ENCODE data around the gene ARHGEF6. TPM values are rescaled to one million over a fixed set of nuclear protein-coding genes. Genes with fewer than 3 reads are reported as not detected.

The ARHGEF6 gene
- total RNA-seq, 1 donor from 2014 or later: 0.31 TPM

GRCh38 chrX:136625246-136625645, 155.5 kb downstream of the ARHGEF6 start:
- Mint-ChIP-seq H3K9me3 (ENCODE audit: low read depth) (peaks cover 21% of the 10 kb centered on the region), H3K36me3 (ENCODE audit: insufficient read depth) (no peaks in the 10 kb centered on the region), H3K27ac (no peak overlapping the region), H3K4me3 (ENCODE audit: low read depth) (no peak overlapping the region), H3K27me3 (no peaks in the 10 kb centered on the region), H3K4me1 (ENCODE audit: low read depth) (no peaks in the 10 kb centered on the region)
- TF ChIP-seq, protein P1, sequence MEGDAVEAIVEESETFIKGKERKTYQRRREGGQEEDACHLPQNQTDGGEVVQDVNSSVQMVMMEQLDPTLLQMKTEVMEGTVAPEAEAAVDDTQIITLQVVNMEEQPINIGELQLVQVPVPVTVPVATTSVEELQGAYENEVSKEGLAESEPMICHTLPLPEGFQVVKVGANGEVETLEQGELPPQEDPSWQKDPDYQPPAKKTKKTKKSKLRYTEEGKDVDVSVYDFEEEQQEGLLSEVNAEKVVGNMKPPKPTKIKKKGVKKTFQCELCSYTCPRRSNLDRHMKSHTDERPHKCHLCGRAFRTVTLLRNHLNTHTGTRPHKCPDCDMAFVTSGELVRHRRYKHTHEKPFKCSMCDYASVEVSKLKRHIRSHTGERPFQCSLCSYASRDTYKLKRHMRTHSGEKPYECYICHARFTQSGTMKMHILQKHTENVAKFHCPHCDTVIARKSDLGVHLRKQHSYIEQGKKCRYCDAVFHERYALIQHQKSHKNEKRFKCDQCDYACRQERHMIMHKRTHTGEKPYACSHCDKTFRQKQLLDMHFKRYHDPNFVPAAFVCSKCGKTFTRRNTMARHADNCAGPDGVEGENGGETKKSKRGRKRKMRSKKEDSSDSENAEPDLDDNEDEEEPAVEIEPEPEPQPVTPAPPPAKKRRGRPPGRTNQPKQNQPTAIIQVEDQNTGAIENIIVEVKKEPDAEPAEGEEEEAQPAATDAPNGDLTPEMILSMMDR (IDR thresholded peaks at IDR 0.05; ENCODE audit: unreplicated experiment): no peak
- no peak for DNase-seq (ENCODE audit: low spot score, unreplicated experiment)

- H3K4me3 Mint-ChIP-seq (ENCODE audit: low read depth): no peak overlapping the region
- DNase-seq (ENCODE audit: low spot score, unreplicated experiment): no peak
Observed at GRCh38 chrX:136623396-136623795, 157.3 kb downstream of the ARHGEF6 start.

GRCh38 chrX:136622568-136622967, 158.2 kb downstream of the ARHGEF6 start:
- Mint-ChIP-seq H3K9me3 (ENCODE audit: low read depth) (peaks cover 20% of the 10 kb centered on the region), H3K4me3 (ENCODE audit: low read depth) (no peak overlapping the region), H3K36me3 (ENCODE audit: insufficient read depth) (no peaks in the 10 kb centered on the region), H3K27ac (no peak overlapping the region), H3K27me3 (no peaks in the 10 kb centered on the region), H3K4me1 (ENCODE audit: low read depth) (no peaks in the 10 kb centered on the region)
- DNase-seq (ENCODE audit: low spot score, unreplicated experiment): no peak
- TF ChIP-seq, protein P1 (IDR thresholded peaks at IDR 0.05; ENCODE audit: unreplicated experiment): no peak

More at GRCh38 chrX:136623396-136623795, 157.3 kb downstream of the ARHGEF6 start:
- H3K4me1 Mint-ChIP-seq (ENCODE audit: low read depth): no peaks in the 10 kb centered on the region
- H3K36me3 Mint-ChIP-seq (ENCODE audit: insufficient read depth): no peaks in the 10 kb centered on the region
- no peaks in the 10 kb centered on the region for H3K27me3 Mint-ChIP-seq
- H3K27ac Mint-ChIP-seq: no peak overlapping the region
- peaks cover 20% of the 10 kb centered on the region for H3K9me3 Mint-ChIP-seq (ENCODE audit: low read depth)
- TF ChIP-seq, protein P1 (IDR thresholded peaks at IDR 0.05; ENCODE audit: unreplicated experiment): no peak

DNA sequence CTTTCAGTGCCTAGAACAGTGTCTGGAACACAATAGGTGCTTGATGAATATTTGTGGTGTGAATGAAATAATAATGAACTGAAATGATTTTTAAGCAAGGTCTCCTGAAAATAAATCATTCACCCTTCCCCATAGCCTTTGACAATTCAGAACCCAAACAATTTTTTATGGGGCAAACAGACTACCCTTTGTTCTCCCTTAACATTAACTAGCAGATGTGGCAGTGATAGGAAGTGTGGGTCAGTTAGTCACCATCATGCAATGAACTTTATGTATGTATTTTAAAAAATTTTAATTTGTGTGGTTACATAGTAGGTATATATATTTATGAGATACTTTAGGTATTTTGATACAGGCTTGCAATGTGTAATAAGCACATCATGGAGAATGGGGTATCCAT, 160.0 kb downstream of the ARHGEF6 start:
- TF ChIP-seq, protein P1 (IDR thresholded peaks at IDR 0.05; ENCODE audit: unreplicated experiment): no peak
- Mint-ChIP-seq H3K27me3 (no peaks in the 10 kb centered on the region), H3K27ac (no peak overlapping the region), H3K36me3 (ENCODE audit: insufficient read depth) (no peaks in the 10 kb centered on the region), H3K9me3 (ENCODE audit: low read depth) (peaks cover 19% of the 10 kb centered on the region), H3K4me1 (ENCODE audit: low read depth) (no peaks in the 10 kb centered on the region), H3K4me3 (ENCODE audit: low read depth) (no peak overlapping the region)
- no peak for DNase-seq (ENCODE audit: low spot score, unreplicated experiment)

DNA sequence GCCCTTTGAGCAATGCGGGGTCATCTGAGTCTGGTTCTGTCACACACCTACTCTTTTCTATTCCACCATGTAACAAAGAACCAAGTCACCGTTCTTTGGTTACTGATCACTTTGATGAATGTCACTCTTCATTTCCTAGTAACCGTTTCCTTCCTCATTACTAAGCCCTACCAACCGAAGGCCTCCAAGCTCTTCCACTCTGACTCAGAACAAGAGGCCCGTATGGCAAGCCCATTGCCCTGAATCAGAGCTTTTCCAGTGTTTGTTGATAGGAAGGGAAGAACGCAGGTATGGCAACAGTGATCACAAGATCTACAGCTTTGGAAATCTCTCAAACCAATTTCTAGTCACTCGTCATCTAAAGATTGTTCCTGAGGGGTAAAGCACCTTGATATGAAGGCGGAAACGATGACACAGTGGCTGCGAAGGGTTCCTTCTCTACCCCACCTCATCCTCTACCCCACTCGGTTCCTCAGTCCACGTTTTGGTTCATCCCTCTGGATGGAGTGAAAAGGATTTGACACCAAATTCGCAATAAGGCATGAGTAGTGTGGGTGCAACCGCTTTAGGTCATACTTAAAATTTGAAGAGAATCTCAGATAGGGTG, 160.7 kb downstream of the ARHGEF6 start:
- DNase-seq (ENCODE audit: low spot score, unreplicated experiment): no peak
- Mint-ChIP-seq H3K36me3 (ENCODE audit: insufficient read depth) (no peaks in the 10 kb centered on the region), H3K27me3 (no peaks in the 10 kb centered on the region), H3K4me3 (ENCODE audit: low read depth) (no peak overlapping the region), H3K9me3 (ENCODE audit: low read depth) (peaks cover 18% of the 10 kb centered on the region), H3K27ac (no peak overlapping the region), H3K4me1 (ENCODE audit: low read depth) (no peaks in the 10 kb centered on the region)
- TF ChIP-seq, protein P1 (IDR thresholded peaks at IDR 0.05; ENCODE audit: unreplicated experiment): no peak
